Neural cell (in vitro differentiated cells): ENCODE results near the gene ITGB1BP1. TPM values are rescaled to one million over a fixed set of nuclear protein-coding genes. Genes with fewer than 3 reads are reported as not detected.

ENCODE experiments used
- H2AFZ ChIP-seq: fragments of 200-600, 300-800 bp; sonication (generic), shearing (Covaris generic); 2 replicates; pipeline ENCODE4 v1.6.0; 2014; ENCODE audit warnings: low read depth, mild to moderate bottlenecking, antibody characterized with exemption, low read length, moderate library complexity
- H3F3A ChIP-seq: fragments of 200-600 bp; shearing (Covaris generic); 2 replicates; pipeline ENCODE4 v1.6.1; 2016; ENCODE audit warnings: mild to moderate bottlenecking, moderate library complexity, mixed read lengths, antibody characterized with exemption, low read length; ENCODE audit not compliant: insufficient read depth, poor library complexity, severe bottlenecking
- H3K27ac ChIP-seq: fragments of 200-600, 300-800 bp; sonication (generic), shearing (Covaris generic); 2 replicates; pipeline ENCODE4 v1.5.1; 2014; ENCODE audit warnings: mild to moderate bottlenecking, low read length, moderate library complexity
- H3K27me3 ChIP-seq: fragments of 300-800, 200-600 bp; sonication (generic), shearing (Covaris generic); 2 replicates; pipeline ENCODE4 v1.6.0; 2014; ENCODE audit warnings: mild to moderate bottlenecking, low read depth, low read length, moderate library complexity; ENCODE audit not compliant: insufficient read depth
- H3K36me3 ChIP-seq: fragments of 300-800, 200-600 bp; sonication (generic), shearing (Covaris generic); 2 replicates; pipeline ENCODE4 v1.5.1; 2014; ENCODE audit warnings: mild to moderate bottlenecking, antibody characterized with exemption, low read length, moderate library complexity; ENCODE audit not compliant: insufficient read depth
- H3K4me2 ChIP-seq: fragments of 300-800, 200-600 bp; sonication (generic), shearing (Covaris generic); 2 replicates; pipeline ENCODE4 v1.6.0; 2014; ENCODE audit warnings: mild to moderate bottlenecking, low read length
- H3K4me3 ChIP-seq: fragments of 300-800, 200-600 bp; sonication (generic), shearing (Covaris generic); 2 replicates; pipeline ENCODE4 v1.5.1; 2014; ENCODE audit warnings: mild to moderate bottlenecking, low read length, moderate library complexity
- H3K79me2 ChIP-seq: fragments of 200-600 bp; shearing (Covaris generic); replicated peaks from 2 replicates; pipeline ENCODE4 v1.6.0; 2014; ENCODE audit warnings: mild to moderate bottlenecking, low read length, moderate library complexity; ENCODE audit not compliant: insufficient read depth
- H3K9ac ChIP-seq: fragments of 300-800, 200-600 bp; sonication (generic), shearing (Covaris generic); 2 replicates; pipeline ENCODE4 v1.6.1; 2016; ENCODE audit warnings: mild to moderate bottlenecking, low read length, mixed read lengths
- H3K9me2 ChIP-seq: fragments of 200-600 bp; shearing (Covaris generic); 2 replicates; pipeline ENCODE4 v1.6.1; 2016; ENCODE audit warnings: mild to moderate bottlenecking, low read length, mixed read lengths; ENCODE audit not compliant: insufficient read depth
- H3K9me3 ChIP-seq: fragments of 200-600, 300-800 bp; sonication (generic), shearing (Covaris generic); 2 replicates; pipeline ENCODE4 v1.6.1; 2016; ENCODE audit warnings: mild to moderate bottlenecking, mixed run types, low read length, moderate library complexity, mixed read lengths
- H4K20me1 ChIP-seq: fragments of 200-600 bp; shearing (Covaris generic); 2 replicates; pipeline ENCODE4 v1.6.1; 2016; ENCODE audit warnings: mild to moderate bottlenecking, mixed run types; ENCODE audit not compliant: insufficient read depth
- CTCF ChIP-seq: fragments of 450-650 bp; IDR thresholded peaks from 2 replicates; pipeline ENCODE4 v1.5.1; 2014; ENCODE audit warnings: antibody characterized with exemption, mild to moderate bottlenecking, moderate library complexity; ENCODE audit not compliant: poor library complexity, severe bottlenecking
- EP300 ChIP-seq: fragments of 450-650 bp; conservative IDR thresholded peaks from 2 replicates; pipeline ENCODE4 v1.6.1; 2014; ENCODE audit warnings: antibody characterized with exemption, mild to moderate bottlenecking, moderate library complexity; ENCODE audit not compliant: poor library complexity, severe bottlenecking
- EZH2 ChIP-seq: fragments of 200-600, 300-800 bp; shearing (Covaris generic), sonication (generic); IDR thresholded peaks from 2 replicates; pipeline ENCODE4 v1.6.1; 2014; ENCODE audit warnings: antibody characterized with exemption, low read length, borderline replicate concordance, mild to moderate bottlenecking; ENCODE audit not compliant: insufficient read depth, poor library complexity, severe bottlenecking
- MXI1 ChIP-seq: fragments of 450-650 bp; conservative IDR thresholded peaks from 2 replicates; pipeline ENCODE4 v1.6.1; 2014; ENCODE audit warnings: antibody characterized with exemption, mild to moderate bottlenecking; ENCODE audit not compliant: poor library complexity, severe bottlenecking
- POLR2AphosphoS5 ChIP-seq: IDR thresholded peaks from 2 replicates; pipeline ENCODE4 v1.6.1; 2012
- RAD21 ChIP-seq: fragments of 450-650 bp; conservative IDR thresholded peaks from 2 replicates; pipeline ENCODE4 v1.6.1; 2014; ENCODE audit warnings: antibody characterized with exemption, mild to moderate bottlenecking, moderate library complexity
- REST ChIP-seq: IDR thresholded peaks from 2 replicates; pipeline ENCODE4 v1.6.1; 2012; ENCODE audit warnings: borderline replicate concordance
- SMC3 ChIP-seq: fragments of 450-650 bp; conservative IDR thresholded peaks from 2 replicates; pipeline ENCODE4 v1.6.1; 2014; ENCODE audit warnings: antibody characterized with exemption, mild to moderate bottlenecking, moderate library complexity; ENCODE audit not compliant: poor library complexity
- TAF1 ChIP-seq: IDR thresholded peaks from 2 replicates; pipeline ENCODE4 v1.6.1; 2012; ENCODE audit warnings: low read depth
- polyA plus RNA-seq: library from polyadenylated mRNA; depleted of rRNA; stranded (reverse); fragments of >200 nt; gene quantifications from 2 replicates; pipeline ENCODE4 v1.2.3, GENCODE V29; 2014

ITGB1BP1 gene
- polyA plus RNA-seq, 1 donor from 2014 or later, result 98.0 TPM

- no peaks in the 10 kb centered on the region for H3K9me2 ChIP-seq
- H3K4me2 ChIP-seq, result no peak overlapping the region
- H3K79me2 ChIP-seq, result no peaks in the 10 kb centered on the region
Observed at GRCh38 chr2:9360110-9360509, 63.2 kb downstream of the ITGB1BP1 start.

GRCh38 chr2:9359463-9359862, 63.9 kb downstream of the ITGB1BP1 start:
- no peaks in the 10 kb centered on the region for H3F3A ChIP-seq
- no peak overlapping the region for H2AFZ ChIP-seq
- H3K36me3 ChIP-seq, result peaks cover 16% of the 10 kb centered on the region
- no peaks in the 10 kb centered on the region for H3K27me3 ChIP-seq
- no peaks in the 10 kb centered on the region for H4K20me1 ChIP-seq
- no peak overlapping the region for H3K4me2 ChIP-seq
- H3K27ac ChIP-seq, result no peak overlapping the region
- no peak overlapping the region for H3K4me3 ChIP-seq
- H3K9ac ChIP-seq, result no peak overlapping the region
- H3K9me2 ChIP-seq, result no peaks in the 10 kb centered on the region
- no peaks in the 10 kb centered on the region for H3K79me2 ChIP-seq
- no peaks in the 10 kb centered on the region for H3K9me3 ChIP-seq
- TF ChIP-seq RAD21, result no peak
- TF ChIP-seq EZH2, result no peak
- TF ChIP-seq SMC3, result no peak
- TF ChIP-seq POLR2AphosphoS5, result no peak
- no peak for TF ChIP-seq EP300
- TF ChIP-seq TAF1, result no peak
- no peak for TF ChIP-seq REST
- no peak for TF ChIP-seq MXI1

More at GRCh38 chr2:9360110-9360509, 63.2 kb downstream of the ITGB1BP1 start:
- TF ChIP-seq EZH2, result no peak
- no peak for TF ChIP-seq REST
- no peak for TF ChIP-seq POLR2AphosphoS5
- TF ChIP-seq RAD21, result no peak
- no peak for TF ChIP-seq CTCF
- TF ChIP-seq EP300, result no peak
- TF ChIP-seq SMC3, result no peak
- TF ChIP-seq MXI1, result no peak
- no peak for TF ChIP-seq TAF1
- Histone ChIP-seq H3K27ac (no peak overlapping the region), H3K27me3 (no peaks in the 10 kb centered on the region), H2AFZ (no peak overlapping the region), H3K4me3 (no peak overlapping the region), H4K20me1 (no peaks in the 10 kb centered on the region), H3F3A (no peaks in the 10 kb centered on the region), H3K9ac (no peak overlapping the region), H3K36me3 (peaks cover 16% of the 10 kb centered on the region), H3K9me3 (no peaks in the 10 kb centered on the region)
